ENCODE results near the gene SEC22A. TPM values are rescaled to one million over a fixed set of nuclear protein-coding genes. Genes with fewer than 3 reads are reported as not detected.

The SEC22A gene
- total and polyA plus RNA-seq, 2 of the 13 experiments (the other 11 are each of a cell fraction or from before 2014, with no cell fraction given): 14.1 to 17.3 TPM

GRCh38 chr3:123201557-123202427, at the start of gene SEC22A (continued):
- TF ChIP-seq ZBTB10 (CRISPR knock-in tag; IDR thresholded peaks at IDR 0.05; ENCODE audit: borderline replicate concordance) (no peak), KDM5B (CRISPR knock-in tag; IDR thresholded peaks at IDR 0.05; ENCODE audit: borderline replicate concordance) (0 out of 2 replicates have a peak, but pooled peaks have one; percentile 40), ONECUT2 (CRISPR knock-in tag; IDR thresholded peaks at IDR 0.05) (no peak), HNRNPH1 (optimal IDR thresholded peaks at IDR 0.05; ENCODE audit: low read depth, low read length) (no peak), AHR (CRISPR knock-in tag; IDR thresholded peaks at IDR 0.05) (peak; percentile 58; the same call in 1 of the 2 replicates), CEBPG (CRISPR knock-in tag; IDR thresholded peaks at IDR 0.05) (no peak), ZNF790 (CRISPR knock-in tag; IDR thresholded peaks at IDR 0.05; ENCODE audit: borderline replicate concordance) (peak; percentile 42; the same call in 1 of the 2 replicates), MXI1 (IDR thresholded peaks at IDR 0.05; ENCODE audit: borderline replicate concordance, low read depth, low read length) (peak; percentile 79; the same call in 1 of the 3 replicates), ZNF747 (CRISPR knock-in tag; IDR thresholded peaks at IDR 0.05; ENCODE audit: borderline replicate concordance) (no peak; the same call in 1 of the 2 replicates), ZNF615 (CRISPR knock-in tag; IDR thresholded peaks at IDR 0.05; ENCODE audit: borderline replicate concordance) (peak; percentile 65; the same call in 1 of the 2 replicates), TFDP1 (CRISPR knock-in tag; IDR thresholded peaks at IDR 0.05; ENCODE audit: borderline replicate concordance) (peak; percentile 70; the same call in 1 of the 2 replicates), ZBTB20 (CRISPR knock-in tag; IDR thresholded peaks at IDR 0.05; ENCODE audit: borderline replicate concordance, low read depth) (peak; percentile 22; the same call in 1 of the 2 replicates), GTF3A (CRISPR knock-in tag; conservative IDR thresholded peaks at IDR 0.05) (no peak), ZNF121 (CRISPR knock-in tag; IDR thresholded peaks at IDR 0.05) (no peak), ZNF777 (CRISPR knock-in tag; IDR thresholded peaks at IDR 0.05) (no peak), ZBTB33 (CRISPR knock-in tag; IDR thresholded peaks at IDR 0.05) (no peak), JUND (CRISPR knock-in tag; IDR thresholded peaks at IDR 0.05) (no peak), ATF4 (CRISPR knock-in tag; IDR thresholded peaks at IDR 0.05) (no peak), ZNF143 (CRISPR knock-in tag; IDR thresholded peaks at IDR 0.05) (peak; percentile 91), ATF1 (CRISPR knock-in tag; IDR thresholded peaks at IDR 0.05) (peak; percentile 42; the same call in 1 of the 2 replicates), ZMAT3 (CRISPR knock-in tag; conservative IDR thresholded peaks at IDR 0.05) (0 out of 2 replicates have a peak, but pooled peaks have one; percentile 34), XRCC5 (optimal IDR thresholded peaks at IDR 0.05; ENCODE audit: low read length) (peak; percentile 80), POLR2AphosphoS5 (IDR thresholded peaks at IDR 0.05; ENCODE audit: low read depth, low read length) (peak; percentile 85), NFE2 (CRISPR knock-in tag; IDR thresholded peaks at IDR 0.05) (no peak)
